Ascending aorta (tissue), 2 donors: ENCODE results near the gene VAT1L. TPM values are rescaled to one million over a fixed set of nuclear protein-coding genes. Genes with fewer than 3 reads are reported as not detected.

Experiments used
- DNase-seq, 2 donors: peaks; one replicate each; pipeline ENCODE4 v3.0.0-alpha.2; 2019; ENCODE audit warnings: low spot score in 2 of 2
- H3K27ac ChIP-seq, 2 donors: fragments of 200-600 bp; sonication (generic); one replicate each; pipeline ENCODE4 v1.5.1; 2016 to 2017; ENCODE audit warnings: mild to moderate bottlenecking in 1 of 2
- H3K27me3 ChIP-seq: fragments of 200-600 bp; sonication (generic); one replicate; pipeline ENCODE4 v1.5.1; 2017
- H3K36me3 ChIP-seq, 2 donors: fragments of 200-600 bp; sonication (generic); one replicate each; pipeline ENCODE4 v1.5.1; 2016
- H3K4me1 ChIP-seq, 2 donors: fragments of 200-600 bp; sonication (generic); one replicate each; pipeline ENCODE4 v1.5.1; 2016 to 2017; ENCODE audit warnings: mild to moderate bottlenecking in 1 of 2
- H3K4me3 ChIP-seq, 2 donors: fragments of 200-600 bp; sonication (generic); one replicate each; pipeline ENCODE4 v1.5.1; 2016 to 2017; ENCODE audit warnings: mild to moderate bottlenecking in 1 of 2
- H3K9me3 ChIP-seq, 2 donors: fragments of 200-600 bp; sonication (generic); one replicate each; pipeline ENCODE4 v1.5.1; 2016
- intact Hi-C: fragments of 100-400 bp; cut with DNase I; formaldehyde crosslinking; loops from one replicate; pipeline ENCODE4 v1.15.1; 2023
- total RNA-seq: library from RNA; depleted of rRNA; stranded (reverse); fragments of >200 nt; gene quantifications from one replicate; pipeline ENCODE4 v1.1.0, GENCODE V29; 2016
- TF ChIP-seq, protein P1 (sequence below), 3 experiments: fragments of 200-600 bp in 2 of 3; fragments of 450-650 bp in 1 of 3; sonication (generic) in 2 of 3; IDR thresholded peaks; one replicate each; pipeline ENCODE4 v1.5.1; 2016 to 2019; ENCODE audit warnings: antibody characterized with exemption in 3 of 3, mild to moderate bottlenecking in 1 of 3, moderate library complexity in 1 of 3

Gene VAT1L
- total RNA-seq, 1 donor from 2014 or later: 12.6 TPM

- Histone ChIP-seq H3K27ac (peak overlapping the region in 1 of 2 donors; percentile 36), H3K36me3 (peaks cover 0 to 6% of the 10 kb centered on the region in 2 donors), H3K4me3 (no peak overlapping the region), H3K27me3 (no peaks in the 10 kb centered on the region), H3K9me3 (no peaks in the 10 kb centered on the region), H3K4me1 (peaks cover 0 to 7% of the 10 kb centered on the region in 2 donors)
- intact Hi-C loops: no loop called here
- TF ChIP-seq, protein P1, sequence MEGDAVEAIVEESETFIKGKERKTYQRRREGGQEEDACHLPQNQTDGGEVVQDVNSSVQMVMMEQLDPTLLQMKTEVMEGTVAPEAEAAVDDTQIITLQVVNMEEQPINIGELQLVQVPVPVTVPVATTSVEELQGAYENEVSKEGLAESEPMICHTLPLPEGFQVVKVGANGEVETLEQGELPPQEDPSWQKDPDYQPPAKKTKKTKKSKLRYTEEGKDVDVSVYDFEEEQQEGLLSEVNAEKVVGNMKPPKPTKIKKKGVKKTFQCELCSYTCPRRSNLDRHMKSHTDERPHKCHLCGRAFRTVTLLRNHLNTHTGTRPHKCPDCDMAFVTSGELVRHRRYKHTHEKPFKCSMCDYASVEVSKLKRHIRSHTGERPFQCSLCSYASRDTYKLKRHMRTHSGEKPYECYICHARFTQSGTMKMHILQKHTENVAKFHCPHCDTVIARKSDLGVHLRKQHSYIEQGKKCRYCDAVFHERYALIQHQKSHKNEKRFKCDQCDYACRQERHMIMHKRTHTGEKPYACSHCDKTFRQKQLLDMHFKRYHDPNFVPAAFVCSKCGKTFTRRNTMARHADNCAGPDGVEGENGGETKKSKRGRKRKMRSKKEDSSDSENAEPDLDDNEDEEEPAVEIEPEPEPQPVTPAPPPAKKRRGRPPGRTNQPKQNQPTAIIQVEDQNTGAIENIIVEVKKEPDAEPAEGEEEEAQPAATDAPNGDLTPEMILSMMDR (IDR thresholded peaks at IDR 0.05): no peak
- peak in 1 of 2 donors; percentile 37 for DNase-seq
Measured at GRCh38 chr16:77859493-77860232, 71.3 kb downstream of the VAT1L start.

- intact Hi-C loops: no loop called here
- H3K27ac ChIP-seq: peak overlapping the region in 1 of 2 donors; percentile 36
- peaks cover 0 to 7% of the 10 kb centered on the region in 2 donors for H3K4me1 ChIP-seq
- H3K4me3 ChIP-seq: no peak overlapping the region
- DNase-seq: no peak
- peaks cover 0 to 6% of the 10 kb centered on the region in 2 donors for H3K36me3 ChIP-seq
- TF ChIP-seq, protein P1 (IDR thresholded peaks at IDR 0.05): no peak
- no peaks in the 10 kb centered on the region for H3K27me3 ChIP-seq
- H3K9me3 ChIP-seq: no peaks in the 10 kb centered on the region
Measured at GRCh38 chr16:77860953-77861352, 72.6 kb downstream of the VAT1L start.

GRCh38 chr16:77863250-77863649, 74.9 kb downstream of the VAT1L start:
- intact Hi-C loops: no loop called here

GRCh38 chr16:77866752-77867151, 78.4 kb downstream of the VAT1L start:
- peaks cover 0 to 6% of the 10 kb centered on the region in 2 donors for H3K36me3 ChIP-seq
- TF ChIP-seq, protein P1 (IDR thresholded peaks at IDR 0.05): no peak
- no peaks in the 10 kb centered on the region for H3K9me3 ChIP-seq
- H3K4me3 ChIP-seq: no peak overlapping the region
- H3K4me1 ChIP-seq: peaks cover 0 to 13% of the 10 kb centered on the region in 2 donors
- intact Hi-C loops: no loop called here
- no peak overlapping the region for H3K27ac ChIP-seq
- no peak for DNase-seq
- no peaks in the 10 kb centered on the region for H3K27me3 ChIP-seq

More at GRCh38 chr16:77863250-77863649, 74.9 kb downstream of the VAT1L start:
- Histone ChIP-seq H3K36me3 (peaks cover 0 to 6% of the 10 kb centered on the region in 2 donors), H3K4me1 (peaks cover 0 to 8% of the 10 kb centered on the region in 2 donors), H3K4me3 (no peak overlapping the region), H3K9me3 (no peaks in the 10 kb centered on the region), H3K27ac (no peak overlapping the region), H3K27me3 (no peaks in the 10 kb centered on the region)
- TF ChIP-seq, protein P1 (IDR thresholded peaks at IDR 0.05): no peak
- no peak for DNase-seq

DNA sequence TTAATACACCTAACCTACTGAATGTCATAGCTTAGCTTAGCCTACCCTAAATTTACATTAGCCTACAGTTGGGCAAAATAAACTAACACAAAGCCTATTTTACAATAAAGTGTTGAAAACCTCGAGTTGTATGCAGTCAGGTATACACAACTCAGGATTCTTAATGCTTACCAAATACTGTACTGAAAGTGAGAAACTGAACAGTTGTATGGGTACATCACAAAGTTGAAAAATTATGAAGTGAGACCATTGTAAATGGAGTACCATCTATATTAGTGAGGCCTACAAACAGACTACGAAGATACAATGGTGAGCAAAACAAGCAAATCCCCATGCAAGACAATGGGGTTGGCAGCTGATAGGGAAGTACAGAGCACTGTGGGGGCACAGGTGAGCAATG, 79.7 kb downstream of the VAT1L start:
- intact Hi-C loops: no loop called here
- H3K4me1 ChIP-seq: peaks cover 0 to 13% of the 10 kb centered on the region in 2 donors
- DNase-seq: no peak
- H3K27ac ChIP-seq: peak overlapping the region; percentile 44 to 87
- no peaks in the 10 kb centered on the region for H3K9me3 ChIP-seq
- H3K36me3 ChIP-seq: peaks cover 0 to 2% of the 10 kb centered on the region in 2 donors
- TF ChIP-seq, protein P1 (IDR thresholded peaks at IDR 0.05): no peak
- no peaks in the 10 kb centered on the region for H3K27me3 ChIP-seq
- H3K4me3 ChIP-seq: no peak overlapping the region
